ENCODE data around the gene SIVA1.

The SIVA1 gene

GRCh38 chr14:104801520-104802393, 48.8 kb downstream of the SIVA1 start:
- peak overlapping the region; percentile 63 for H3K4me3 ChIP-seq (ENCODE audit: low read depth, low read length)
- peaks cover 8% of the 10 kb centered on the region for H3K36me3 ChIP-seq (ENCODE audit: control insufficient read depth, insufficient read depth, low read length)
- H3K9me3 ChIP-seq (ENCODE audit: control insufficient read depth, insufficient read depth, low read length), result no peaks in the 10 kb centered on the region
- H3K4me1 ChIP-seq (ENCODE audit: control insufficient read depth, insufficient read depth, low read length), result peaks cover 7% of the 10 kb centered on the region
- no peak overlapping the region for H3K9ac ChIP-seq (ENCODE audit: low read depth, low read length)
- peaks cover 41% of the 10 kb centered on the region for H3K27me3 ChIP-seq (ENCODE audit: control insufficient read depth, insufficient read depth, low read length)

GRCh38 chr14:104802394-104803184, 49.6 kb downstream of the SIVA1 start:
- Histone ChIP-seq H3K9ac (ENCODE audit: low read depth, low read length) (no peak overlapping the region), H3K4me1 (ENCODE audit: control insufficient read depth, insufficient read depth, low read length) (peaks cover 4% of the 10 kb centered on the region), H3K4me3 (ENCODE audit: low read depth, low read length) (no peak overlapping the region), H3K27me3 (ENCODE audit: control insufficient read depth, insufficient read depth, low read length) (peaks cover 33% of the 10 kb centered on the region), H3K9me3 (ENCODE audit: control insufficient read depth, insufficient read depth, low read length) (no peaks in the 10 kb centered on the region), H3K36me3 (ENCODE audit: control insufficient read depth, insufficient read depth, low read length) (peaks cover 8% of the 10 kb centered on the region)

GRCh38 chr14:104803280-104803911, 50.4 kb downstream of the SIVA1 start:
- H3K9ac ChIP-seq (ENCODE audit: low read depth, low read length), result no peak overlapping the region
- H3K4me3 ChIP-seq (ENCODE audit: low read depth, low read length), result no peak overlapping the region
- peaks cover 4% of the 10 kb centered on the region for H3K4me1 ChIP-seq (ENCODE audit: control insufficient read depth, insufficient read depth, low read length)
- peaks cover 25% of the 10 kb centered on the region for H3K27me3 ChIP-seq (ENCODE audit: control insufficient read depth, insufficient read depth, low read length)
- peaks cover 8% of the 10 kb centered on the region for H3K36me3 ChIP-seq (ENCODE audit: control insufficient read depth, insufficient read depth, low read length)
- H3K9me3 ChIP-seq (ENCODE audit: control insufficient read depth, insufficient read depth, low read length), result no peaks in the 10 kb centered on the region

- H3K9ac ChIP-seq (ENCODE audit: low read depth, low read length), result no peak overlapping the region
- peaks cover 8% of the 10 kb centered on the region for H3K36me3 ChIP-seq (ENCODE audit: control insufficient read depth, insufficient read depth, low read length)
- H3K27me3 ChIP-seq (ENCODE audit: control insufficient read depth, insufficient read depth, low read length), result peaks cover 20% of the 10 kb centered on the region
- peaks cover 4% of the 10 kb centered on the region for H3K4me1 ChIP-seq (ENCODE audit: control insufficient read depth, insufficient read depth, low read length)
- H3K4me3 ChIP-seq (ENCODE audit: low read depth, low read length), result no peak overlapping the region
- no peaks in the 10 kb centered on the region for H3K9me3 ChIP-seq (ENCODE audit: control insufficient read depth, insufficient read depth, low read length)
These were observed 51.0 kb downstream of the SIVA1 start for GRCh38 chr14:104803912-104804410.

- Histone ChIP-seq H3K9ac (ENCODE audit: low read depth, low read length) (no peak overlapping the region), H3K27me3 (ENCODE audit: control insufficient read depth, insufficient read depth, low read length) (peaks cover 14% of the 10 kb centered on the region), H3K9me3 (ENCODE audit: control insufficient read depth, insufficient read depth, low read length) (no peaks in the 10 kb centered on the region), H3K36me3 (ENCODE audit: control insufficient read depth, insufficient read depth, low read length) (peaks cover 8% of the 10 kb centered on the region), H3K4me1 (ENCODE audit: control insufficient read depth, insufficient read depth, low read length) (no peaks in the 10 kb centered on the region), H3K4me3 (ENCODE audit: low read depth, low read length) (no peak overlapping the region)
These were observed 51.8 kb downstream of the SIVA1 start for GRCh38 chr14:104804481-104805325.

GRCh38 chr14:104805326-104805678, 52.4 kb downstream of the SIVA1 start:
- Histone ChIP-seq H3K9me3 (ENCODE audit: control insufficient read depth, insufficient read depth, low read length) (no peaks in the 10 kb centered on the region), H3K9ac (ENCODE audit: low read depth, low read length) (no peak overlapping the region), H3K36me3 (ENCODE audit: control insufficient read depth, insufficient read depth, low read length) (peaks cover 8% of the 10 kb centered on the region), H3K4me3 (ENCODE audit: low read depth, low read length) (no peak overlapping the region), H3K4me1 (ENCODE audit: control insufficient read depth, insufficient read depth, low read length) (no peaks in the 10 kb centered on the region), H3K27me3 (ENCODE audit: control insufficient read depth, insufficient read depth, low read length) (peaks cover 14% of the 10 kb centered on the region)

GRCh38 chr14:104805941-104806624, 53.1 kb downstream of the SIVA1 start:
- peaks cover 8% of the 10 kb centered on the region for H3K36me3 ChIP-seq (ENCODE audit: control insufficient read depth, insufficient read depth, low read length)
- peaks cover 14% of the 10 kb centered on the region for H3K27me3 ChIP-seq (ENCODE audit: control insufficient read depth, insufficient read depth, low read length)
- no peak overlapping the region for H3K9ac ChIP-seq (ENCODE audit: low read depth, low read length)
- H3K4me1 ChIP-seq (ENCODE audit: control insufficient read depth, insufficient read depth, low read length), result no peaks in the 10 kb centered on the region
- H3K4me3 ChIP-seq (ENCODE audit: low read depth, low read length), result no peak overlapping the region
- H3K9me3 ChIP-seq (ENCODE audit: control insufficient read depth, insufficient read depth, low read length), result no peaks in the 10 kb centered on the region

- Histone ChIP-seq H3K9ac (ENCODE audit: low read depth, low read length) (no peak overlapping the region), H3K4me3 (ENCODE audit: low read depth, low read length) (no peak overlapping the region), H3K36me3 (ENCODE audit: control insufficient read depth, insufficient read depth, low read length) (peaks cover 8% of the 10 kb centered on the region), H3K4me1 (ENCODE audit: control insufficient read depth, insufficient read depth, low read length) (no peaks in the 10 kb centered on the region), H3K27me3 (ENCODE audit: control insufficient read depth, insufficient read depth, low read length) (peaks cover 7% of the 10 kb centered on the region), H3K9me3 (ENCODE audit: control insufficient read depth, insufficient read depth, low read length) (no peaks in the 10 kb centered on the region)
These were observed 53.9 kb downstream of the SIVA1 start for GRCh38 chr14:104806625-104807465.

- no peaks in the 10 kb centered on the region for H3K9me3 ChIP-seq (ENCODE audit: control insufficient read depth, insufficient read depth, low read length)
- no peak overlapping the region for H3K4me3 ChIP-seq (ENCODE audit: low read depth, low read length)
- no peak overlapping the region for H3K9ac ChIP-seq (ENCODE audit: low read depth, low read length)
- no peaks in the 10 kb centered on the region for H3K4me1 ChIP-seq (ENCODE audit: control insufficient read depth, insufficient read depth, low read length)
- peaks cover 4% of the 10 kb centered on the region for H3K36me3 ChIP-seq (ENCODE audit: control insufficient read depth, insufficient read depth, low read length)
- peaks cover 3% of the 10 kb centered on the region for H3K27me3 ChIP-seq (ENCODE audit: control insufficient read depth, insufficient read depth, low read length)
These were observed 55.5 kb downstream of the SIVA1 start for GRCh38 chr14:104808456-104808855.

Measured in iPS-15b (cell line).